ENCODE results near the gene DOCK10. TPM values are rescaled to one million over a fixed set of nuclear protein-coding genes. Genes with fewer than 3 reads are reported as not detected.

DOCK10 gene
- total and polyA plus RNA-seq, 10 of the 15 experiments (the other 5 are each of a cell fraction or from before 2014, with no cell fraction given) = 16.9 to 120 (median 85.5) TPM

DNA sequence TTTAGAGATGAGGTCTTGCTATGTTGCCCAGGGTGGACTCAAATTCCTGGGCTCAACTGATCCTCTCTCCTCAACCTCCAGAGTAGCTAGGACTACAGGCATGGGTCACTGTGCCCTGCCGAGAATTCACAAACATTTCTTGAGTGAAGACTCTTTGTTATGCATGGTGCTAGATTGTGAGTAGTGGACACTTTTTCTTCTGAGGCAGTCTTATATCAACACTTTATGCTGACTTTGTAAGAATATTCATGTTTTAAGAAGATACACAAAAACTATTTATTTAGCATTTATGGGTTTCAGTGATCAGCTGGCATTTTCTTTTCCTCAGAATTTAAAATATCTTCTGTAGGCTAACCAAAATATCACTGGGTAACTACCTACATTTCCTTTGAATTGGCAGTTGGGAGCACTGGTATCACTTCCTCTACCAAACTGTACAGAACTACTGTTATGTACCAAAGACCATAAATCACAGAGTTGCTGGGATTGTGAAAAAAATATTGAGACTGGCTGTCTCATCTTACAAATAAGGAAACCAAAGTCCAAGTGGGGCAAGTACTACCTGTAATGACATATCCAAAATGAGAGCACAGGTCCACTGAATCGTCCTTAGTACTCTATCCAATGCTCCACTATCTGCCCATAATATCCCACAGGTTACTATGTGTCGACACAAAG lies 34.0 kb downstream of the DOCK10 start (continued):
- no peak for TF ChIP-seq HDAC6 (IDR thresholded peaks at IDR 0.05; ENCODE audit: unreplicated experiment)
- TF ChIP-seq, protein P1, sequence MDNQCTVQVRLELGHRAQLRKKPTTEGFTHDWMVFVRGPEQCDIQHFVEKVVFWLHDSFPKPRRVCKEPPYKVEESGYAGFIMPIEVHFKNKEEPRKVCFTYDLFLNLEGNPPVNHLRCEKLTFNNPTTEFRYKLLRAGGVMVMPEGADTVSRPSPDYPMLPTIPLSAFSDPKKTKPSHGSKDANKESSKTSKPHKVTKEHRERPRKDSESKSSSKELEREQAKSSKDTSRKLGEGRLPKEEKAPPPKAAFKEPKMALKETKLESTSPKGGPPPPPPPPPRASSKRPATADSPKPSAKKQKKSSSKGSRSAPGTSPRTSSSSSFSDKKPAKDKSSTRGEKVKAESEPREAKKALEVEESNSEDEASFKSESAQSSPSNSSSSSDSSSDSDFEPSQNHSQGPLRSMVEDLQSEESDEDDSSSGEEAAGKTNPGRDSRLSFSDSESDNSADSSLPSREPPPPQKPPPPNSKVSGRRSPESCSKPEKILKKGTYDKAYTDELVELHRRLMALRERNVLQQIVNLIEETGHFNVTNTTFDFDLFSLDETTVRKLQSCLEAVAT (IDR thresholded peaks at IDR 0.05) = no peak
- TF ChIP-seq CHD4 (IDR thresholded peaks at IDR 0.05) = no peak
- TF ChIP-seq GATAD2B (conservative IDR thresholded peaks at IDR 0.05; ENCODE audit: low read depth) = 0 out of 2 replicates have a peak, but pooled peaks have one; percentile 44
- TF ChIP-seq, protein P2, sequence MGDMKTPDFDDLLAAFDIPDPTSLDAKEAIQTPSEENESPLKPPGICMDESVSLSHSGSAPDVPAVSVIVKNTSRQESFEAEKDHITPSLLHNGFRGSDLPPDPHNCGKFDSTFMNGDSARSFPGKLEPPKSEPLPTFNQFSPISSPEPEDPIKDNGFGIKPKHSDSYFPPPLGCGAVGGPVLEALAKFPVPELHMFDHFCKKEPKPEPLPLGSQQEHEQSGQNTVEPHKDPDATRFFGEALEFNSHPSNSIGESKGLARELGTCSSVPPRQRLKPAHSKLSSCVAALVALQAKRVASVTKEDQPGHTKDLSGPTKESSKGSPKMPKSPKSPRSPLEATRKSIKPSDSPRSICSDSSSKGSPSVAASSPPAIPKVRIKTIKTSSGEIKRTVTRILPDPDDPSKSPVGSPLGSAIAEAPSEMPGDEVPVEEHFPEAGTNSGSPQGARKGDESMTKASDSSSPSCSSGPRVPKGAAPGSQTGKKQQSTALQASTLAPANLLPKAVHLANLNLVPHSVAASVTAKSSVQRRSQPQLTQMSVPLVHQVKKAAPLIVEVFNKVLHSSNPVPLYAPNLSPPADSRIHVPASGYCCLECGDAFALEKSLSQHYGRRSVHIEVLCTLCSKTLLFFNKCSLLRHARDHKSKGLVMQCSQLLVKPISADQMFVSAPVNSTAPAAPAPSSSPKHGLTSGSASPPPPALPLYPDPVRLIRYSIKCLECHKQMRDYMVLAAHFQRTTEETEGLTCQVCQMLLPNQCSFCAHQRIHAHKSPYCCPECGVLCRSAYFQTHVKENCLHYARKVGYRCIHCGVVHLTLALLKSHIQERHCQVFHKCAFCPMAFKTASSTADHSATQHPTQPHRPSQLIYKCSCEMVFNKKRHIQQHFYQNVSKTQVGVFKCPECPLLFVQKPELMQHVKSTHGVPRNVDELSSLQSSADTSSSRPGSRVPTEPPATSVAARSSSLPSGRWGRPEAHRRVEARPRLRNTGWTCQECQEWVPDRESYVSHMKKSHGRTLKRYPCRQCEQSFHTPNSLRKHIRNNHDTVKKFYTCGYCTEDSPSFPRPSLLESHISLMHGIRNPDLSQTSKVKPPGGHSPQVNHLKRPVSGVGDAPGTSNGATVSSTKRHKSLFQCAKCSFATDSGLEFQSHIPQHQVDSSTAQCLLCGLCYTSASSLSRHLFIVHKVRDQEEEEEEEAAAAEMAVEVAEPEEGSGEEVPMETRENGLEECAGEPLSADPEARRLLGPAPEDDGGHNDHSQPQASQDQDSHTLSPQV (IDR thresholded peaks at IDR 0.05) = no peak
- TF ChIP-seq ZNF384 (IDR thresholded peaks at IDR 0.05; ENCODE audit: borderline replicate concordance, low read depth, low read length) = peak; percentile 26
- TF ChIP-seq SMC3 (IDR thresholded peaks at IDR 0.05; ENCODE audit: borderline replicate concordance, low read length) = no peak
- TF ChIP-seq MTA2 (IDR thresholded peaks at IDR 0.05; ENCODE audit: low read depth) = peak; percentile 74
- TF ChIP-seq, protein P3, sequence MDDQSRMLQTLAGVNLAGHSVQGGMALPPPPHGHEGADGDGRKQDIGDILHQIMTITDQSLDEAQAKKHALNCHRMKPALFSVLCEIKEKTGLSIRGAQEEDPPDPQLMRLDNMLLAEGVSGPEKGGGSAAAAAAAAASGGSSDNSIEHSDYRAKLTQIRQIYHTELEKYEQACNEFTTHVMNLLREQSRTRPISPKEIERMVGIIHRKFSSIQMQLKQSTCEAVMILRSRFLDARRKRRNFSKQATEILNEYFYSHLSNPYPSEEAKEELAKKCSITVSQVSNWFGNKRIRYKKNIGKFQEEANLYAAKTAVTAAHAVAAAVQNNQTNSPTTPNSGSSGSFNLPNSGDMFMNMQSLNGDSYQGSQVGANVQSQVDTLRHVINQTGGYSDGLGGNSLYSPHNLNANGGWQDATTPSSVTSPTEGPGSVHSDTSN (IDR thresholded peaks at IDR 0.05; ENCODE audit: insufficient replicate concordance, low read depth, low read length) = no peak
- TF ChIP-seq TCF7 (IDR thresholded peaks at IDR 0.05; ENCODE audit: borderline replicate concordance) = 0 out of 2 replicates have a peak, but pooled peaks have one; percentile 15
- no peak for TF ChIP-seq POLR2A (IDR thresholded peaks at IDR 0.05; ENCODE audit: low read depth, low read length)
- peak; percentile 62; the same call in 1 of the 2 replicates for TF ChIP-seq EED (IDR thresholded peaks at IDR 0.05; ENCODE audit: low read depth)
- TF ChIP-seq DPF2 (IDR thresholded peaks at IDR 0.05) = peak; percentile 93
- TF ChIP-seq SMAD1 (IDR thresholded peaks at IDR 0.05; ENCODE audit: low read depth, partially characterized antibody) = no peak
- no peak for TF ChIP-seq RB1 (IDR thresholded peaks at IDR 0.05; ENCODE audit: borderline replicate concordance)
- peak in 1 of 2 experiments; percentile 80; a peak in 2 of 4 replicates for TF ChIP-seq ETV6 (conservative IDR thresholded peaks at IDR 0.05 in 1 of 2, IDR thresholded peaks at IDR 0.05 in 1 of 2; ENCODE audit: borderline replicate concordance in 1 of 2, low read depth in 1 of 2)
- TF ChIP-seq BCL11A (IDR thresholded peaks at IDR 0.05; ENCODE audit: low read depth, low read length) = peak; percentile 51; the same call in 1 of the 2 replicates
- no peak for TF ChIP-seq RAD51 (IDR thresholded peaks at IDR 0.05)
- peak; percentile 95 to 96 for TF ChIP-seq IKZF2 (IDR thresholded peaks at IDR 0.05)
- TF ChIP-seq ZBED1 (IDR thresholded peaks at IDR 0.05; ENCODE audit: borderline replicate concordance) = no peak
- TF ChIP-seq BHLHE40 (IDR thresholded peaks at IDR 0.05; ENCODE audit: borderline replicate concordance in 1 of 2, low read depth in 2 of 2, low read length in 1 of 2) = peak; percentile 37 to 53; a peak in 1 of 4 replicates
- TF ChIP-seq NFIC (IDR thresholded peaks at IDR 0.05; ENCODE audit: low read depth, low read length) = peak; percentile 85
- no peak for TF ChIP-seq KLF5 (IDR thresholded peaks at IDR 0.05; ENCODE audit: partially characterized antibody)
